Measurements from ENCODE around the gene TXNIP. TPM values are rescaled to one million over a fixed set of nuclear protein-coding genes. Genes with fewer than 3 reads are reported as not detected.
"Not testable (repeated sequence)": the region's sequence is repeated elsewhere in the genome, so short reads cannot be mapped to it uniquely, and the experiment has no call there.

The TXNIP gene, protein sequence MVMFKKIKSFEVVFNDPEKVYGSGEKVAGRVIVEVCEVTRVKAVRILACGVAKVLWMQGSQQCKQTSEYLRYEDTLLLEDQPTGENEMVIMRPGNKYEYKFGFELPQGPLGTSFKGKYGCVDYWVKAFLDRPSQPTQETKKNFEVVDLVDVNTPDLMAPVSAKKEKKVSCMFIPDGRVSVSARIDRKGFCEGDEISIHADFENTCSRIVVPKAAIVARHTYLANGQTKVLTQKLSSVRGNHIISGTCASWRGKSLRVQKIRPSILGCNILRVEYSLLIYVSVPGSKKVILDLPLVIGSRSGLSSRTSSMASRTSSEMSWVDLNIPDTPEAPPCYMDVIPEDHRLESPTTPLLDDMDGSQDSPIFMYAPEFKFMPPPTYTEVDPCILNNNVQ
- total RNA-seq (100 to 1,000 TPM; 567 to 927 TPM), total RNA-seq (1,062 to 3,195 reads per million in 2 donors)

DNA sequence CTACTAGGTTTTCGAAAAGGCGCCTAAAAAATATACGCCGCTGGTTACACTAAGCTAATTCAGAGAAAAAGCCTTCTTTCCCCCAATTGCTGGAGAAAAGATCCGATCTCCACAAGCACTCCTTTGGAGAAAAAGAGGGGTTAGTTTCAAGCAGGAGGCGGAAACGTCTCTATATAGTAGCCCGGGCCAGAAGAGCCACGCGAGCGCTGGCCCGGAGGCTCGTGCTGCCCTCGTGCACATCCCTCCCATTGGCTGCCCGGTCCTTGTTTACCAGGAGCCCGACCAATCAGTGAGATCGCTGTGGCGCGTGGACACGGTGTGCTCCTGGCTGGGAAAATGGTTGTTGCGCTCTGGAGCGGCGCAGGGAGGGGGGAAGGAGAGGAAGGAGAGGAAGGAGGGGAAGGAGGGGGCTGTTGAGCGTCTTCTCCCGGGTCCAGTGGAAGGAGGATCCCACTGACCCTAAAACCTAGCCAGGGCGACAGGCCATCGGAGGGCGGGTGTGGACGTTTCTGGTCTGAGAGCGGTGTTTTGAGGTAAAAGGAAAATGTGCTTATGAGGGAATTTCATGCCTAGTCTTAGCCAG lies at the start of gene TXNIP:
Gene TXNIP (minus strand): TSS at position 147 of the 583 bp plus-strand sequence. CDS start 313 bp downstream, outside the sequence.
- ATAC-seq (peak; percentile 85), DNase-seq (peak; percentile 70 to 83 (median 79))
- H3K9me3 ChIP-seq (ENCODE audit: control insufficient read depth, low read length, poor library complexity, severe bottlenecking), result no peaks in the 10 kb centered on the region
- peak within 1 kb of the TSS; percentile 99 for H3K4me3 Mint-ChIP-seq
- peak within 1 kb of the TSS; percentile 97 for H3K27ac Mint-ChIP-seq
- H3K27me3 Mint-ChIP-seq, result no peaks in the 10 kb centered on the region
- H3K4me1 Mint-ChIP-seq, result peaks cover 65% of the 10 kb centered on the region
- peaks cover 25% of the 10 kb centered on the region for H3K36me3 Mint-ChIP-seq (ENCODE audit: low read depth)

DNA sequence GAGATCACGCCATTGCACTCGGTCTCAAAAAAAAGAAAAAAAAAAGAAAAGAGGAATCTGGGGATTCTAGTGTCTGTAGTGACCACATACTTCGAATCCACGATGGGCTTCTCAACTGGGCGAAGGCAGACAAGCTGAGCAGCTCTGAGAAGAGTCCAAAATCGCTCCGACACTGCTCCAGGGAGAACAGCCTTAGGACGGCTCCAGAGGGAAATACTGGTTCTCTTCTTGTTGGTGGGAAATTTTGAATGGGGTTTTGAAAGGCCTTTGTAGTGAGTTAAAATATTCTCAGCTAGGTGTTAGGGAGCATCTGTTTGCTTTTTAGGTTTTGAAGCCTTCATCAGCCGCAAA lies 43.4 kb upstream of the TXNIP start:
- ATAC-seq (no peak), DNase-seq (no peak)
- H3K9me3 ChIP-seq (ENCODE audit: control insufficient read depth, low read length, poor library complexity, severe bottlenecking), result no peaks in the 10 kb centered on the region
- H3K27me3 Mint-ChIP-seq, result no peaks in the 10 kb centered on the region
- H3K4me3 Mint-ChIP-seq, result peak overlapping the region; percentile 43
- peak overlapping the region; percentile 94 for H3K27ac Mint-ChIP-seq
- H3K4me1 Mint-ChIP-seq, result peaks cover 30% of the 10 kb centered on the region
- H3K36me3 Mint-ChIP-seq (ENCODE audit: low read depth), result no peaks in the 10 kb centered on the region

DNA sequence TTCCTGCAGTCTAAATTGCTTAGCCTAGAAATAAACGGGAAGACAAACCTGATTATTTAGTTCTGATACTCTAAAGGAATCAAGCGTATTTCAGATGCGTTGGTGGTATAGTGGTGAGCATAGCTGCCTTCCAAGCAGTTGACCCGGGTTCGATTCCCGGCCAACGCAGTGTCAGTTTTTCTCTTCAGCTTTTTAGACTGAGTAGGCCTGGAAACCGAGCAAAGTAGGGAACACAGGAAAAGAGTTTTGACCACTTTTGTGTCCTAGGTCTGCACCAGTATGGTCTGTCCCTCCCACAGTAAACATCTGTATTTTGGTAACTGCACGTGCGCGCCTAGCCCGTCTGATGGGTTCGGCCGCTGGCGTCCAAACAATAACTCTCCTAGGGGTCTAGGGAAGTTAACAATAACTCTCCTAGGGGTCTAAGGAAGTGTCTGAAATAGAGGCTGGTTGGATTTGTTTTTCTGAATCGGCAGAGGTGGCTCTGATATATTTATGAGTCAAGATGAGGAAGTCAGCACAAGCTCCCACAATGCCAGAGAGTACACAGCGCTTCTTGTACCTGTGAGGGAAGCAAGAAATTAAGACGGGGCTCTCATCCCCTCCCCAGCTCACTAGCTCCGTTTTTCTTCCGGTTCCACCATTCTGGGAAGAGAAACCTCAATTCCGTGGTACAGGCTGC lies 40.7 kb upstream of the TXNIP start:
- no peaks in the 10 kb centered on the region for H3K9me3 ChIP-seq (ENCODE audit: control insufficient read depth, low read length, poor library complexity, severe bottlenecking)
- Mint-ChIP-seq H3K27ac (peak overlapping the region; percentile 94), H3K27me3 (peaks cover 1% of the 10 kb centered on the region), H3K4me3 (peak overlapping the region; percentile 78), H3K4me1 (peaks cover 34% of the 10 kb centered on the region), H3K36me3 (ENCODE audit: low read depth) (no peaks in the 10 kb centered on the region)
- ATAC-seq (peak; percentile 59), DNase-seq (peak; percentile 17 to 53 (median 52))

DNA sequence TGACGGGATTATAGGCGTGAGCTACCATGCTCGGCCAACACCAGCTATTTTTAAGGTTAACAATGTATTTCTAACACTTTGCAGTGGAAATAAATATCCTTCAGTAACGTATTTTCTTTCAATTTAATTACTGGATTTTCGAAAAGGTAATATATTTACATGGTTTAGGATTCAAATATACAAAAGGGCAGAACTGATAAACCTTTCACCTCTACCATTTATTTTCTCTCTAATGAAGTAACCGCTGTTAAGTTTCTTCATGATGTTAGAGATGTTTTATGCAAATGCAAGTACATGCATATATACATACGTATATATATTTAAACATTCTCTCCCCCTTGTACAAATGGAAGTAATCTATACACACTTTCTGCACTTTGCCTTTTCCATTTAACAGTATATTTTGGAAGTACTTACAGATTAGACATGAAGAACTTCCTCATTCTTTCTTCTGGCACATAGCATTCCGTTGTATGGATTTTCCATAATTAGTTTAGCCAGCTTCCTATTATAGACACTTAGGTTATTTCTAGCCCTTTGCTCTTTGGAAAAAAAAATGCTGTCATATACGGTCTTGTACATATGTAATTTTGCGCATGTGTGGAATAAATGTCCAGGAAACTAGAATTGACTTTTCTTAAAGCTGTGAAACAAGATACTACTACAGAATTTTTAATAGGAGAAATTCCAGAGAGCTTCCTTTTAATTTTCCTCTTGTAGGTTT lies 40.0 kb upstream of the TXNIP start:
- peaks cover 34% of the 10 kb centered on the region for H3K4me1 Mint-ChIP-seq
- DNase-seq, result no peak

DNA sequence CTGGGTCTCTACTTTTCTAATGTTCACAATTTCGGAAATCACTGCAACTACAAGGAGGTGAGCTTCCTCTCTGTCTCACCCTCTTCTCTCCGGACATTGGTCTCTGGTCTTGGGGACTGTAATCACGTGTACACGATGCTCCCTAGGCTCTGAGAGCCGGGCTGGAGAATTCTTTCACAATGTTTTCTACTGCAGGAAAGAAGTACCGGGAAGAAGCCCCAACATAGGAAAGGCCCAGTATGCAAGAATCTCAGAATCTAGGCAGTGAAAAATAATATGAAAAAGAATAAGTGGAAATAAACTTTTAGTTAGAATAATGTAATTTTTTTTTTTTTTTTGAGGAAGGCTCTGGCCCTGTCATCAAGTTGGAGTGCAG lies 38.7 kb upstream of the TXNIP start:
- DNase-seq, result no peak
- Mint-ChIP-seq H3K36me3 (ENCODE audit: low read depth) (no peaks in the 10 kb centered on the region), H3K27ac (peak overlapping the region; percentile 94), H3K27me3 (peaks cover 8% of the 10 kb centered on the region), H3K4me1 (peaks cover 34% of the 10 kb centered on the region), H3K4me3 (peak overlapping the region; percentile 87)
- no peaks in the 10 kb centered on the region for H3K9me3 ChIP-seq (ENCODE audit: control insufficient read depth, low read length, poor library complexity, severe bottlenecking)
- ATAC-seq, result no peak

More for the DNA sequence above, 40.0 kb upstream of the TXNIP start:
- Mint-ChIP-seq H3K36me3 (ENCODE audit: low read depth) (no peaks in the 10 kb centered on the region), H3K27me3 (peaks cover 5% of the 10 kb centered on the region), H3K4me3 (peak overlapping the region; percentile 87), H3K27ac (peak overlapping the region; percentile 94)
- no peaks in the 10 kb centered on the region for H3K9me3 ChIP-seq (ENCODE audit: control insufficient read depth, low read length, poor library complexity, severe bottlenecking)
- no peak for ATAC-seq

DNA sequence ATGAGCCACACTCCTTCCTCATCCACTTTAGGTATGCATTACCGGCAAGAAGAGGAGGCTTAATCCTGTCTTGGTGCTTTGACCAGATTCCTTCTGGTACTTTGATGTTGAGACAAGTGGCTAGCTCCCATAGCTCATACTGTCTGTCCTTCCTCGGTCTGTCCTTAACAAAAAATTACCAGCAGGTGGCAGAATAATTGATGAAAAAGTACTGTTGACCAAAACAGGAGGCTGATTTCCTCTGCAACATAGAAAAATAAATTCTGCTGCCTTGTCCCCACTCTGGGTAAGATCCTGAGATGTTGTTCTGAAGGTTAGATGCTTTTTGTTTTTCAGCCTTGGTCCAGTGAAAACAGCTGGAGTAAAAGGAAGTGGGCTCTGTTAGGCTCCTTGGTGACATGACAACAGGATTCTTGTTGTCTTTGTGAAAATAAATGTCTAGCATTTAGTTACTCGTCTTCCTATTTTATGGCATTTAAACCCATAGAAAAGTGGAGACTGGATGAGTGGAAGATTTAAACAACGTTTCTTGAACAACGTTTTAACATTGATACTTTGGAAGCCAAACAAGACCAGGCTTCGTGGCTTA lies 36.3 kb upstream of the TXNIP start:
- Mint-ChIP-seq H3K27me3 (peaks cover 11% of the 10 kb centered on the region), H3K27ac (no peak overlapping the region)
- no peak for DNase-seq

DNA sequence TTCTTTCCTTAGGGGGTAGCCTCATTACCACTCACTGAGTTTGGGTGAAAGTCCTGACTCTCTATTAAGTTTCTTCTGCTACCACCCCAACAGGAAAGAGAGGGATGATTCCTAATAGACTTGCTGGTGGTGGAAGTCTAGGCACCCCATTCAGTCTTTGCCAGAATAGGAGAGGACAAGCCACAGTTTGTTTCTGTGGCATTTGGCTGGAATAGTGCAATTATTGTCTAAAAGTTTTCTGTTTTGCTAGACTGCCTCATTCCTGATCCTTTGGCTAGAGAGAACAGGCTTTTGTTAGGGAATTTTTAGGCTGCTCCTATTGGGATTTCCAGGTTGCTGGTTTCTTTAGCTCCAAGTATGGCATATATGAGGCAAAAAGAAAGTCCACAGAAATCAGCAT lies 35.1 kb upstream of the TXNIP start:
- Mint-ChIP-seq H3K4me1 (peaks cover 14% of the 10 kb centered on the region), H3K4me3 (no peak overlapping the region), H3K27me3 (peaks cover 11% of the 10 kb centered on the region), H3K27ac (no peak overlapping the region), H3K36me3 (ENCODE audit: low read depth) (no peaks in the 10 kb centered on the region)
- no peaks in the 10 kb centered on the region for H3K9me3 ChIP-seq (ENCODE audit: control insufficient read depth, low read length, poor library complexity, severe bottlenecking)
- no peak for DNase-seq
- no peak for ATAC-seq

More for the DNA sequence above, 36.3 kb upstream of the TXNIP start:
- H3K9me3 ChIP-seq (ENCODE audit: control insufficient read depth, low read length, poor library complexity, severe bottlenecking), result no peaks in the 10 kb centered on the region
- H3K36me3 Mint-ChIP-seq (ENCODE audit: low read depth), result no peaks in the 10 kb centered on the region
- H3K4me3 Mint-ChIP-seq, result no peak overlapping the region
- H3K4me1 Mint-ChIP-seq, result peaks cover 26% of the 10 kb centered on the region
- no peak for ATAC-seq

DNA sequence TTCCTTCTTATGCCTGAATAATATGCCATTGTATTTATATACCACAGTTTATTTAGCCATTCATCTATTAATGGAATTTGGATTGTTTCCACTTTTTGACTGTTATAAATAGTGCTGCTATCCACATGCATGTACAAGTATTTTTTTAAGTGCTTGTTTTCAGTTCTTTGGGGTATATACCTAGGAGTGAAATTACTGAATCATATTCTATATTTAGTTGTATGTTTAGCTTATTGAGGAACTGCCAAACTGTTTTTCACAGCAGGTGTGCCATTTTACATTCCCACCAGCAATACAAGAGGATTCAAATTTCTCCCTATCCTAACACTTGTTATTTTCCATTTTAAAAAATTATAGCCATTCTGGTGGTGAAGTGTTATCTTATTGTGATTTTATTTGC lies 32.7 kb upstream of the TXNIP start:
- no peaks in the 10 kb centered on the region for H3K9me3 ChIP-seq (ENCODE audit: control insufficient read depth, low read length, poor library complexity, severe bottlenecking)
- no peak for DNase-seq
- ATAC-seq, result no peak
- H3K4me3 Mint-ChIP-seq, result no peak overlapping the region
- H3K27me3 Mint-ChIP-seq, result peaks cover 24% of the 10 kb centered on the region
- peaks cover 4% of the 10 kb centered on the region for H3K4me1 Mint-ChIP-seq
- no peaks in the 10 kb centered on the region for H3K36me3 Mint-ChIP-seq (ENCODE audit: low read depth)
- no peak overlapping the region for H3K27ac Mint-ChIP-seq

DNA sequence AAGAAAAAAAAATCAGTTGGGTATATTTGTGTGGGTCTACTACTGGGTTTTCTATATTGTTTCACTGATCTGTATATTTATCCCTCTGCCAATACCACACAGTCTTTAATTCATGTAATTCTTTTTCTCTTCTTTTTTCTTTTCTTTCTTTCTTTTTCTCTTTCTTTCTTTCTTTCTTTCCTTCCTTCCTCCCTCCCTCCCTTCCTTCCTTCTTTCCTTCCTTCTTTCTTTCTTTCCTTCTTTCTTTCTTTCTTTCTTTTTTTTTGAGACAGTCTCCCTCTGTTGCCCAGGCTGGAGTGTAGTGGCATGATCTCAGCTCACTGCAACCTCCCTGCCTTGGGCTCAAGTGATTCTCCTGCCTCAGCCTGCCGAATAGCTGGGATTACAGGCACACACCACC lies 30.3 kb upstream of the TXNIP start:
- not testable (repeated sequence) for H3K36me3 Mint-ChIP-seq (ENCODE audit: low read depth); H3K4me3 Mint-ChIP-seq; ATAC-seq; H3K4me1 Mint-ChIP-seq; H3K9me3 ChIP-seq (ENCODE audit: control insufficient read depth, low read length, poor library complexity, severe bottlenecking); H3K27ac Mint-ChIP-seq; DNase-seq
- H3K27me3 Mint-ChIP-seq, result peaks cover 26% of the 10 kb centered on the region

DNA sequence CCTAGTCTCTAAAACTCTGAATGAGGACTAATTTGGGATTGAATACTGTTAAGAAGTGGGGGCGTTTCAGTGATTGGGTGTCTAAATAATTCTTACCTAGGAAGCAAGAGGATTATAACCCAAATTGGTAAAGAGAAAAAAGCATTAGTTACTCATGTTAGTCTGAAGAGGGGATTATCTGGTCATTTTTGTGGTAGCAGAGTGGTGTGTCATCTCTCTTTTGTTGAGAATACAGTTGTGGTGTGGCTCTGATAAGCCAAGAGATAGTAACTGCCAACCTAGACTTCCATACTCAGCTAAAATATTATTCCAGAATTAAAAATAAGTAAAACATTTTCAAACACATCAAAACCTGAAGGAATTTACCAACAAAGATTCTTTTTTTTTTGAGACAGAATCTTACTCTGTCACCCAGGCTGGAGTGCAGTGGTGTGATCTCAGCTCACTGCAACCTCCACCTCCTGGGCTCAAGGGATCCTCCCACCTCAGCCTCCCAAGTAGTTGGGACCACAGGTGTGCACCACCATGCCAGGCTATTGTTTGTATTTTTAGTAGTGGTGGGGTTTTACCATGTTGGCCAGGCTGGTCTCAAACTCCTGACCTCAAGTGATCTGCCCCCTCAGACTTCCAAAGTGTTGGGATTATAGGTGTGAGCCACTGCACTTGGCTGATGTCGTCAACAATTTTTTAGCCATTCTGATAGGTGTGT lies 29.6 kb upstream of the TXNIP start:
- H3K27me3 Mint-ChIP-seq, result peaks cover 33% of the 10 kb centered on the region
- H3K27ac Mint-ChIP-seq; H3K9me3 ChIP-seq (ENCODE audit: control insufficient read depth, low read length, poor library complexity, severe bottlenecking); ATAC-seq; H3K4me3 Mint-ChIP-seq; DNase-seq; H3K36me3 Mint-ChIP-seq (ENCODE audit: low read depth); H3K4me1 Mint-ChIP-seq: not testable (repeated sequence)

DNA sequence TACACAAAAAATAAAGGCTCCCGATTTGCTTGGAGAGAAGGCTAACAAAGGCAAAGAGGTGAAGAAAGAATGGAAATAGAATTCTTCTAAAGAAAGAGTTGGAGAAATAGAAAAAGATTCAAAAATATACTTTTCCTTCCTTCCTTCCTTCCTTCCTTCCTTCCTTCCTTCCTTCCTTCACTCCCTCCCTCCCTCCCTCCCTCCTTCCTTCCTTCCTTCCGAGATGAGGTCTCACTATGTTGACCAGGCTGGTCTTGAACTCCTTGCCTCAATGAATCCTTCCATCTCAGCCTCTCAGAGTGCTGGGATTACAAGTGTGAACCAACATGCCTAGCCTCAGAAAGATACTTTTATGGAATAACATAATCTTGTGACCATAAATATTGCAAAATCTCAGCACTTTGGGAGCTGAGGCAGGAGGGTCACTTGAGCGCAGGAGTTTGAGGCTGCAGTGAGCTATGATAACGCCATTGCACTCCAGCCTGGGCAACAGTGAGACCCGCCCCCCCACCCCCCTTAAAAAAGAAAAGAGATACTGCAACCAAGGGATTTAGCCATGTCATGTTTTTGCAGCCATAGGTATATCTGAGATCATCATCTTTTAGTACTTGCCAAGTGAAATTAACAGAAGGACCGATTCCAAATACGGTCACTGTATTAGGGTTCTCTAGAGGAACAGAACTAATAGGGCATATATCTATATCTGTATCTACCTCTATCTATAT lies 26.2 kb upstream of the TXNIP start:
- H3K9me3 ChIP-seq (ENCODE audit: control insufficient read depth, low read length, poor library complexity, severe bottlenecking), result no peaks in the 10 kb centered on the region
- H3K4me1 Mint-ChIP-seq, result peaks cover 14% of the 10 kb centered on the region
- peaks cover 12% of the 10 kb centered on the region for H3K36me3 Mint-ChIP-seq (ENCODE audit: low read depth)
- DNase-seq (no peak), ATAC-seq (no peak)
- no peak overlapping the region for H3K27ac Mint-ChIP-seq
- peaks cover 57% of the 10 kb centered on the region for H3K27me3 Mint-ChIP-seq
- H3K4me3 Mint-ChIP-seq, result no peak overlapping the region
